Measurements from ENCODE around the gene PLCL1.

Gene PLCL1

DNA sequence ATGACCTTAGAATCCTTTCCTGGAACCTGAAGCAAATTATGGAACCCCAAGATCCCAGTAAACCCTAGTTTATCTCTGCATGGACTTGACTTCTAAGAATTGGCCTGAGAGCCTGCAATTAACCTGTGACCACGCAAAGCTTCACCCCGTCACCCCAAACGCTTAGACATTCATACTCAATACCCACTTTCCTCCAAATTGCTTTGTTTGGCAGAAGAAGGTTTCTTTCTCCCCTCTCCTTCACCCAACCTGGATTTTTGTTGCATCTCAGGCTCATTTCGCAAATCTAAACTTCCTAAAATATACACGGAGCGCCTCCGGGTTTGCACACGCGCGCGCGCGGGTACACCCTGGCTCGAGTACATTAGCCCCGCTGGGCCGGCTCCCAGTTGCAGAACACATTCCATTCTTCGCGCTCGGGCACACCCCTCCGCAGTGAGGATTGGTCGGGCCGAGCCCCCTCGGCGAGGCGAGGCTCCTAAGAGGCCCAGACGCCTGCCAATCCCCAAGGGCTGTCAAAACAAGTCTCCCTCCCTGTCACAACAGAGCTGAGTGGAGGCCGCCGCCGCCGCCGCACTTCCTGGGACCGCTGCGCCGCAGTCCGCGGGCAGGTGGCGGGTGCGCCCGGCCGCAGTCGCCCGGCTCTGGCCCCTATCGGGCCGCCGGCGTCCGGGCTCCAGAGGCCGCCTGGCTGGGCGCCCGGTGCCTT is at the start of gene PLCL1:
Gene PLCL1 (plus strand): TSS at position 545 of the 709 bp plus-strand sequence.
- H3K4me1 ChIP-seq (ENCODE audit: control insufficient read depth in 1 of 2, insufficient read depth in 2 of 2, low read length in 2 of 2), result peaks cover 0 to 21% of the 10 kb centered on the region in 2 donors
- no peak within 1 kb of the TSS for H3K27ac ChIP-seq (ENCODE audit: low read length)
- H3K36me3 ChIP-seq (ENCODE audit: control insufficient read depth in 1 of 2, insufficient read depth in 2 of 2, low read length in 2 of 2), result no peaks in the 10 kb centered on the region
- H3K27me3 ChIP-seq (ENCODE audit: low read depth, low read length), result no peaks in the 10 kb centered on the region
- H3K4me3 ChIP-seq (ENCODE audit: low read depth in 1 of 2, low read length in 2 of 2), result peak within 1 kb of the TSS; percentile 61 to 94
- H3K9me3 ChIP-seq (ENCODE audit: control insufficient read depth in 1 of 2, low read length in 2 of 2), result no peaks in the 10 kb centered on the region

- no peaks in the 10 kb centered on the region for H3K4me1 ChIP-seq (ENCODE audit: control insufficient read depth in 1 of 2, insufficient read depth in 2 of 2, low read length in 2 of 2)
- no peaks in the 10 kb centered on the region for H3K27me3 ChIP-seq (ENCODE audit: low read depth, low read length)
- H3K9me3 ChIP-seq (ENCODE audit: control insufficient read depth in 1 of 2, low read length in 2 of 2), result peaks cover 0 to 11% of the 10 kb centered on the region in 2 donors
- no peak overlapping the region for H3K27ac ChIP-seq (ENCODE audit: low read length)
- no peak overlapping the region for H3K4me3 ChIP-seq (ENCODE audit: low read depth in 1 of 2, low read length in 2 of 2)
- no peaks in the 10 kb centered on the region for H3K36me3 ChIP-seq (ENCODE audit: control insufficient read depth in 1 of 2, insufficient read depth in 2 of 2, low read length in 2 of 2)
Observed at GRCh38 chr2:197759013-197759412, 45.4 kb upstream of the PLCL1 start.

GRCh38 chr2:197759625-197760292 is 44.6 kb upstream of the PLCL1 start:
- Histone ChIP-seq H3K36me3 (ENCODE audit: control insufficient read depth in 1 of 2, insufficient read depth in 2 of 2, low read length in 2 of 2) (no peaks in the 10 kb centered on the region), H3K4me3 (ENCODE audit: low read depth in 1 of 2, low read length in 2 of 2) (no peak overlapping the region), H3K27ac (ENCODE audit: low read length) (no peak overlapping the region), H3K9me3 (ENCODE audit: control insufficient read depth in 1 of 2, low read length in 2 of 2) (peaks cover 0 to 11% of the 10 kb centered on the region in 2 donors), H3K4me1 (ENCODE audit: control insufficient read depth in 1 of 2, insufficient read depth in 2 of 2, low read length in 2 of 2) (no peaks in the 10 kb centered on the region), H3K27me3 (ENCODE audit: low read depth, low read length) (no peaks in the 10 kb centered on the region)

DNA sequence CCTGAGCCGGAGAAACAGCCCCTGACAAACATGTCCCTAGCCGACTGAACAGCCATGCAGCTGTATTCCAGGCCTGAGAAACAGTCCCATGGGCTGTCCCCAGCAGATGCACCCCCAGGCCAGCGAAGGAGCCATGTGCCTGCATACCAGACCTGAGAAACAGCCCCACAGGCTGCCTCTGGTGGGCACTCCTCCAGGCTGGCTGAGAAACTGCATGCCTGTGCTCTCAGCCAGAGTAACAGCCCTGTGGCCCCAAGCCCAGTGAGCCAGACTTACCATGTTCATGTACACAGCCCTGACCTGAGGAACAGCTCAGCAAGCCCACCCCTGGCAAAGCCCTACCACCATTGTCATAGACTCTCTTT is 44.1 kb upstream of the PLCL1 start:
- Histone ChIP-seq H3K4me3 (ENCODE audit: low read depth in 1 of 2, low read length in 2 of 2) (no peak overlapping the region), H3K36me3 (ENCODE audit: control insufficient read depth in 1 of 2, insufficient read depth in 2 of 2, low read length in 2 of 2) (no peaks in the 10 kb centered on the region), H3K27me3 (ENCODE audit: low read depth, low read length) (no peaks in the 10 kb centered on the region), H3K27ac (ENCODE audit: low read length) (no peak overlapping the region), H3K9me3 (ENCODE audit: control insufficient read depth in 1 of 2, low read length in 2 of 2) (peaks cover 0 to 11% of the 10 kb centered on the region in 2 donors), H3K4me1 (ENCODE audit: control insufficient read depth in 1 of 2, insufficient read depth in 2 of 2, low read length in 2 of 2) (no peaks in the 10 kb centered on the region)

- no peaks in the 10 kb centered on the region for H3K36me3 ChIP-seq (ENCODE audit: control insufficient read depth in 1 of 2, insufficient read depth in 2 of 2, low read length in 2 of 2)
- no peak overlapping the region for H3K4me3 ChIP-seq (ENCODE audit: low read depth in 1 of 2, low read length in 2 of 2)
- H3K9me3 ChIP-seq (ENCODE audit: control insufficient read depth in 1 of 2, low read length in 2 of 2), result no peaks in the 10 kb centered on the region
- H3K4me1 ChIP-seq (ENCODE audit: control insufficient read depth in 1 of 2, insufficient read depth in 2 of 2, low read length in 2 of 2), result no peaks in the 10 kb centered on the region
- no peak overlapping the region for H3K27ac ChIP-seq (ENCODE audit: low read length)
- H3K27me3 ChIP-seq (ENCODE audit: low read depth, low read length), result no peaks in the 10 kb centered on the region
Observed at GRCh38 chr2:197777823-197778407, 26.5 kb upstream of the PLCL1 start.

DNA sequence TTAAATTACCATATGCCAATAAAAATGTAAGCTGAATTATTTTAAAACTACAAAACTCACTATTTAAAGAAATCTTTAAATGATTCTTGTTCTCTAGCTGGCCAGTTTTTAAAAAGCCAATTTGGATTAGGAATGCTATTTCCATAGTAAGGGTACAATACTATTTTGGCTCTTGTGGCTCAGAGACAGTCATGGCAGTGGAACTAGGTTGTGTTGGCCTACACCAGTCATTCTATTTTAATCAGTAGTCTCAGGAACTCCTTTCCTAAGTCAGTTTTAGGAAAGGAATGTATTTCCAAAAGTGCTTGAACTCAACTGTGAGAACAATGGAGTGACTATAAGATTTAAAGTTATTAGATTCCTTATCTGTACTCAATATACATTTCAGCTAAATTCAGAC is 25.1 kb upstream of the PLCL1 start:
- H3K4me3 ChIP-seq (ENCODE audit: low read depth in 1 of 2, low read length in 2 of 2), result no peak overlapping the region
- no peaks in the 10 kb centered on the region for H3K36me3 ChIP-seq (ENCODE audit: control insufficient read depth in 1 of 2, insufficient read depth in 2 of 2, low read length in 2 of 2)
- H3K27me3 ChIP-seq (ENCODE audit: low read depth, low read length), result no peaks in the 10 kb centered on the region
- no peaks in the 10 kb centered on the region for H3K4me1 ChIP-seq (ENCODE audit: control insufficient read depth in 1 of 2, insufficient read depth in 2 of 2, low read length in 2 of 2)
- no peak overlapping the region for H3K27ac ChIP-seq (ENCODE audit: low read length)
- no peaks in the 10 kb centered on the region for H3K9me3 ChIP-seq (ENCODE audit: control insufficient read depth in 1 of 2, low read length in 2 of 2)

- H3K9me3 ChIP-seq (ENCODE audit: control insufficient read depth in 1 of 2, low read length in 2 of 2), result no peaks in the 10 kb centered on the region
- H3K27me3 ChIP-seq (ENCODE audit: low read depth, low read length), result peaks cover 8% of the 10 kb centered on the region
- no peak overlapping the region for H3K27ac ChIP-seq (ENCODE audit: low read length)
- no peaks in the 10 kb centered on the region for H3K36me3 ChIP-seq (ENCODE audit: control insufficient read depth in 1 of 2, insufficient read depth in 2 of 2, low read length in 2 of 2)
- H3K4me3 ChIP-seq (ENCODE audit: low read depth in 1 of 2, low read length in 2 of 2), result no peak overlapping the region
- peaks cover 0 to 10% of the 10 kb centered on the region in 2 donors for H3K4me1 ChIP-seq (ENCODE audit: control insufficient read depth in 1 of 2, insufficient read depth in 2 of 2, low read length in 2 of 2)
Observed at GRCh38 chr2:197782126-197782525, 22.3 kb upstream of the PLCL1 start.

- Histone ChIP-seq H3K4me1 (ENCODE audit: control insufficient read depth in 1 of 2, insufficient read depth in 2 of 2, low read length in 2 of 2) (peaks cover 0 to 10% of the 10 kb centered on the region in 2 donors), H3K4me3 (ENCODE audit: low read depth in 1 of 2, low read length in 2 of 2) (peak within 1 kb of the TSS; percentile 56 to 68), H3K36me3 (ENCODE audit: control insufficient read depth in 1 of 2, insufficient read depth in 2 of 2, low read length in 2 of 2) (no peaks in the 10 kb centered on the region), H3K27me3 (ENCODE audit: low read depth, low read length) (peaks cover 8% of the 10 kb centered on the region), H3K9me3 (ENCODE audit: control insufficient read depth in 1 of 2, low read length in 2 of 2) (no peaks in the 10 kb centered on the region), H3K27ac (ENCODE audit: low read length) (no peak within 1 kb of the TSS)
Observed at GRCh38 chr2:197784956-197785941, 19.1 kb upstream of the PLCL1 start, which contains the start of gene BOLL. Gene BOLL (minus strand): TSS chr2:197785319. CDS start chr2:197781850, 3,469 bp downstream.

GRCh38 chr2:197786010-197786877 is 18.1 kb upstream of the PLCL1 start:
- peaks cover 8% of the 10 kb centered on the region for H3K27me3 ChIP-seq (ENCODE audit: low read depth, low read length)
- H3K27ac ChIP-seq (ENCODE audit: low read length), result no peak overlapping the region
- H3K4me3 ChIP-seq (ENCODE audit: low read depth in 1 of 2, low read length in 2 of 2), result peak overlapping the region; percentile 56 to 68
- peaks cover 0 to 10% of the 10 kb centered on the region in 2 donors for H3K4me1 ChIP-seq (ENCODE audit: control insufficient read depth in 1 of 2, insufficient read depth in 2 of 2, low read length in 2 of 2)
- no peaks in the 10 kb centered on the region for H3K36me3 ChIP-seq (ENCODE audit: control insufficient read depth in 1 of 2, insufficient read depth in 2 of 2, low read length in 2 of 2)
- no peaks in the 10 kb centered on the region for H3K9me3 ChIP-seq (ENCODE audit: control insufficient read depth in 1 of 2, low read length in 2 of 2)

DNA sequence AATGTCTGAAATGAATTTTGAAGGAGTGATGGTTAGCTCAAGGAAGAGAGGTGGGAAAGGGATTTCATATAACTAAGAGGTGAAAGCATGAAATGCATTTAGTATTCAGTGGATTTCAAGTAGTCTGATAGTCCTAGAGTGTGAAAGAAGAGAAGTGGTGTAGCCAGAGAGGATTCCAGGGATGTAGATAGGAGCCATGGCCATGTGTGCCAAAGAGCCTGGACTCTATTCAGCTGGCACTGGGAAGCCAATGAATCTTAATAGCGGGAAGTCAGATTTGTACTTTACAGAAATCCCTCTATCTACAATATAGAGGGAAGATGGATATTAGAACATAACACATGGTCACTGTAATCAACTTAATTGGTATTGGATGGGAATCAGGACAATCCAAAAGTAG is 10.9 kb upstream of the PLCL1 start:
- Histone ChIP-seq H3K27me3 (ENCODE audit: low read depth, low read length) (no peaks in the 10 kb centered on the region), H3K36me3 (ENCODE audit: control insufficient read depth in 1 of 2, insufficient read depth in 2 of 2, low read length in 2 of 2) (no peaks in the 10 kb centered on the region)

More for the DNA sequence above, 10.9 kb upstream of the PLCL1 start:
- H3K27ac ChIP-seq (ENCODE audit: low read length), result no peak overlapping the region
- no peak overlapping the region for H3K4me3 ChIP-seq (ENCODE audit: low read depth in 1 of 2, low read length in 2 of 2)
- H3K4me1 ChIP-seq (ENCODE audit: control insufficient read depth in 1 of 2, insufficient read depth in 2 of 2, low read length in 2 of 2), result no peaks in the 10 kb centered on the region
- no peaks in the 10 kb centered on the region for H3K9me3 ChIP-seq (ENCODE audit: control insufficient read depth in 1 of 2, low read length in 2 of 2)
